ENCODE data around the gene SHISA9.

GRCh38 chr16:13105427-13105826 lies 204.0 kb downstream of the SHISA9 start:
- no peak for TF ChIP-seq EZH2phosphoT487 (IDR thresholded peaks at IDR 0.05; ENCODE audit: borderline replicate concordance, low read depth, low read length)
- TF ChIP-seq CTCF (conservative IDR thresholded peaks at IDR 0.05; ENCODE audit: low read length) = no peak
